Neural progenitor cell (in vitro differentiated cells): Measurements from ENCODE around the gene STK39.

Experiments
- EZH2 ChIP-seq: fragments of 200-600 bp; sonication (generic); IDR thresholded peaks from 2 replicates; pipeline ENCODE4 v1.6.1; 2017; ENCODE audit warnings: antibody characterized with exemption, mild to moderate bottlenecking, moderate library complexity
- EZH2phosphoT487 ChIP-seq: fragments of 200-600 bp; sonication (generic); IDR thresholded peaks from 2 replicates; pipeline ENCODE4 v1.6.1; 2017; ENCODE audit warnings: antibody characterized with exemption
- TF ChIP-seq, protein P1 (sequence below): fragments of 200-600 bp; sonication (generic); IDR thresholded peaks from 2 replicates; pipeline ENCODE4 v1.5.1; 2017; ENCODE audit warnings: antibody characterized with exemption, mild to moderate bottlenecking

DNA sequence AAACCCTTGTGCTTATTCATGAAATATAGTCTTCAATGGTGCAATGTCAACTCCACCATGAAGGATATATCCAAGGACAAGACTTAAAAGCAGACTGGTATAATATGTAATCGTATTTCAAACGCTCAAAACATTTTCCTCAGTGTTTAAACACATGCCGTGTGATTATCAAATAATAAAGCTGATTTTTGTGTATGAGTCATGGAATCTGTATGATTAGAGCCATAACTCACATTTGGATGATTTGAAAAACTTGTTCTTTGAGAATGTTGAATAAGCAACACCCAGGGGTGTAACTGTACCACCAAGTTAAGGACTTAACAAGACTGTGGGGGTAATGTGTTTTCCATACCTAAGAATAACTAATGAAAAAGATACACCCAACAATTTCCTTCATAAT is 215.3 kb downstream of the STK39 start:
- TF ChIP-seq, protein P1, sequence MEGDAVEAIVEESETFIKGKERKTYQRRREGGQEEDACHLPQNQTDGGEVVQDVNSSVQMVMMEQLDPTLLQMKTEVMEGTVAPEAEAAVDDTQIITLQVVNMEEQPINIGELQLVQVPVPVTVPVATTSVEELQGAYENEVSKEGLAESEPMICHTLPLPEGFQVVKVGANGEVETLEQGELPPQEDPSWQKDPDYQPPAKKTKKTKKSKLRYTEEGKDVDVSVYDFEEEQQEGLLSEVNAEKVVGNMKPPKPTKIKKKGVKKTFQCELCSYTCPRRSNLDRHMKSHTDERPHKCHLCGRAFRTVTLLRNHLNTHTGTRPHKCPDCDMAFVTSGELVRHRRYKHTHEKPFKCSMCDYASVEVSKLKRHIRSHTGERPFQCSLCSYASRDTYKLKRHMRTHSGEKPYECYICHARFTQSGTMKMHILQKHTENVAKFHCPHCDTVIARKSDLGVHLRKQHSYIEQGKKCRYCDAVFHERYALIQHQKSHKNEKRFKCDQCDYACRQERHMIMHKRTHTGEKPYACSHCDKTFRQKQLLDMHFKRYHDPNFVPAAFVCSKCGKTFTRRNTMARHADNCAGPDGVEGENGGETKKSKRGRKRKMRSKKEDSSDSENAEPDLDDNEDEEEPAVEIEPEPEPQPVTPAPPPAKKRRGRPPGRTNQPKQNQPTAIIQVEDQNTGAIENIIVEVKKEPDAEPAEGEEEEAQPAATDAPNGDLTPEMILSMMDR, result no peak
- TF ChIP-seq EZH2phosphoT487 (no peak), EZH2 (no peak)
